HG03520 (cell line): ENCODE results near the gene BBS9.

Experiments used
- ATAC-seq: cut with Tn5 transposase; IDR thresholded peaks from one replicate; pipeline ENCODE4 v1.9.1; 2021; ENCODE audit warnings: mild to moderate bottlenecking, moderate library complexity; ENCODE audit not compliant: unreplicated experiment

BBS9 gene

DNA sequence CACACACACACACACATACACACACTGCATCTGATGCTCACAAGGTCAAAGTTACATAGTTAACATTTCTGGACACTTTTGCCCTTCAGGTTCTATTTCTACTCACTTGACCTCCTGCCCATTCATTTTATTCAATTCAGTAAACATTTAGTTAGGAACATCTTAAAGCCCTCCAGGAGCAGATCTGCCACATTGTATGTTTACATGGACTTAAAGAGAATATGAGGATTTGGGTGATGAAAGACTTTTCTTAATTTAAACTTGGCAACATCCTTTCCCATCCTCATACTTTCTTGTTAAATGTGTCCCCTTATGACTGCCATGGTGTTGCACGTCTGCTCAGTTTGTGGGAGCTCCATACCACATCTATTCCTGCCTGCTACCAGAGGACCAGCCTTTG lies 453.2 kb downstream of the BBS9 start:
- no peak for ATAC-seq

DNA sequence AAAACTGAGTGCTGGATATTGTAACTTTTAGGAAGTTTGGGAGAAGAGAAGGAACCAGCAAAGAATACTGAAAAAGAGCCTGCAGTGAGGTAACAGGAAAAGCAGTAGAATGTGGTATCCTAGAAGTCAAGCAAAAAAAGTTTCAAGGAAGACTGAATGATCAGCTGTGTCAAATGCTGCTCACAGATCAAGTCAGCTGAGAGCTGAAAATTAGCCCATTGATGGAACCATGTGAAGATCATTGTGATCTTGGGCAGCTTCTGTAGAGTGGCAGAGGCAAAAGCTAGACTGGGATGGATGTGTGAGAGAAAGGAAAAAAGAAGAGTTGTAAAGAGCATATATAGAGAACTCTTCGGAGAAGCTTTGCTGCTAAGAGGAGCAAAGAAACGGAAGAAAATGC lies 460.5 kb downstream of the BBS9 start:
- ATAC-seq, result no peak

- no peak for ATAC-seq
These were observed 461.6 kb downstream of the BBS9 start for GRCh38 chr7:33590916-33591315.

- no peak for ATAC-seq
These were observed 462.1 kb downstream of the BBS9 start for GRCh38 chr7:33591490-33591889.

DNA sequence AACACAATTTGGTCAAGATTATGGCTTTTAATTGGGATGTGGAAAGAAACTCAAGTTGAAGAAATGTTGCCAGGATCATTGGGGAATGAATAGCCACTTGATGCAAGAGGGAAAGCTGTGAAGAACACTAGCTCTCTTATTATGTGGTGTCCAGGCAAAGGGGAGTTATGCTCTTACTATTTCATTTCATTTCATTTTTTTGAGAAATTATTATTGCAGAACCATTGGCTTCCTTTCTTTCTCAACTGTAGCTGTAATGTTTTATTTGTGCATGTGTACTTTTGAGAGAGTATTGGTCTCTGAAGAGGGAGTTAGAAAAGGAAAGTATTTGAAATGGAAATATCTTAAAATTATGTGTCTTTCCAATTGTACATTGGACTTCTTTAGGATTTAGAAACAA lies 463.4 kb downstream of the BBS9 start:
- no peak for ATAC-seq

- ATAC-seq, result no peak
These were observed 464.2 kb downstream of the BBS9 start for GRCh38 chr7:33593611-33594010.

DNA sequence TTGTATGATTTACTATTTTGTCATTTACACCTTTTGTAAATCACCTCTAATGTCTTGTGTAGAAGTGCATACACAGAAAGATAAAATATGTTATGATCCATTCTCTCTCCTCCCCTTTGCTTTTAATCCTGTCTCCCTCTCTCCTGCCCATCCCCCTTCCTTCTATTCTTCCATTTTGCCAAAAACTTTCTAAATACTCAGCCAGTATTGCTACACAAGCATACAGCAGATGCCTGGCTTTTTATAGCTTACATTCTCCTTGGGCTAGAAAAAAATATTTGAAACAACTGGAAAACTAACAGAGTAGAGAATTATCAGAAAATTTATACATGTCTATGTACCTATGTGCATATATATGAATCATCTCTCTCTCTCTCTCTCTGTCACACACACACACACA lies 467.3 kb downstream of the BBS9 start:
- ATAC-seq, result no peak

DNA sequence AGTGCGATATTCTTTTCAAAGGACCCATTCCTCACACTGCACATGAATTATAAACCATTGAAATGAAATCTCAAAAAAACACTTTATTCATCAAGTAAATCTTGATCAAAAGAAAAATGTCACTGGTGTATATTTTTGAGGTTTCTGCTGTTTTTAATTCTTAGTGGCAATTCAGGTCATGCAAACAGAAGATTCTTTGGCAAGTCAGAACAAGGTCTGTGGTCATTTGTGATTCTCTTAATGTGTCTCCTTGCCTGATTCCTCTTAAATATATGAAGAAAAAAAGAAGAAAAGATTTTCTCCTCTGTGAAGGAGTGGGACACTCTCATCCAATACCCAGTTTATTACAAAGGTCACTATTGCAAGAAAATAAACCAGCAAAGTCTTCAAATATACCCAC lies 467.8 kb downstream of the BBS9 start:
- ATAC-seq, result no peak

DNA sequence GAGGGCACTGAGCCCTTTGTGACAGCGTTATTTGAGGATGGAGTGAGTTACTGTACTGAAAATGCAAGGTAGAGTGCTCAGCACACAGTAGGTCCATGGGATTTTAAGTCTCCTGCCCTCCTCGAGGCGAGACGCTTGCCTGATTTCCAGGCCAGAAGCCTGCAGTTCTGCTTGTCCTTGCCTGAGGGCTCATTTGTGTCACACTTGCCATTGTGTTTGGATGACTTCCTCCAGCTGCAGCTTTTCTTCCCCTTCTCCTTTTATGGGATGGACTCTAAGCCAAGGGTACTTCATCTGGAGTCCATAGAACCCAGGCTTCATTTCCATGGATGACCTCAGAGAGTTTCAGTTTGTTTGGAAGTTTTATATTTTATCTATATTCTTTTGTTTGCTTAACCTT lies 471.7 kb downstream of the BBS9 start:
- ATAC-seq, result no peak

- no peak for ATAC-seq
These were observed 472.5 kb downstream of the BBS9 start for GRCh38 chr7:33601884-33602283.

DNA sequence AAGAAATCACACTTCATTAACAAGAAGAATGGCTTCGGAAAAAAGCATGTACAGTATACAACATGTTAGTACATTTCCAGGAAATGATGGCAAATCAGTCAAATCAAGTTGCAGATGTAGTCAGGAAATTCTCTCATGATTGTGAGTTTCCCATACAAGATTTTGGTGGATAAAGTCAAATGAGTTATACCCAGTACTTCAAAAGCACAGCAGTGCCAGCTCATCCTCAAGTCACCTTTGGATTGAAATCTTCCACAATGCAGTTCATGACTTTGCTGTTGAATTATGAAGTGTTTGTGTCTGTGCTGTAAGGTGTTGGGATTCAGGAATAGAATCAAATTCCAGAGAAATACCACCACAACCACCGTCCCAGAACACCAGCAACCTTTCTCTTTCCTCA lies 474.7 kb downstream of the BBS9 start:
- no peak for ATAC-seq

DNA sequence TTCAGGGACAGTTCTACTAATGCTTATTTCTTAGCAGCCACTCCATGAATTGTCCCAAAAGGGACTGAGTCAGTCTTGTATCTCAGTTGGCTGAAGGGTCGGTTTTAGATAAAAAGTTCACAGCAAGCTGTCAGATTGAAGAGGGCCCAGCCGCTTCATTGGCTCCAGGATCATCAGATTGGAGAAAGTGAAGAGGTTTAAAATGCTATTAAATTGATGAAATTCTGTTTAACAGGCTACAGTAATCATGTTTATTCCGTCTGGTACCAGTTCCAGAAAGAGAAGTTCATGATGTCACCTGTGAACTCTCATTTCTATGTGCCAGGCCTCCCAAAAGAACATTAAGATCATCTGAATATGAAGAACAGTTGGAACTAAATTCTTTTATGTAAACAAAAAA lies 481.6 kb downstream of the BBS9 start:
- no peak for ATAC-seq

DNA sequence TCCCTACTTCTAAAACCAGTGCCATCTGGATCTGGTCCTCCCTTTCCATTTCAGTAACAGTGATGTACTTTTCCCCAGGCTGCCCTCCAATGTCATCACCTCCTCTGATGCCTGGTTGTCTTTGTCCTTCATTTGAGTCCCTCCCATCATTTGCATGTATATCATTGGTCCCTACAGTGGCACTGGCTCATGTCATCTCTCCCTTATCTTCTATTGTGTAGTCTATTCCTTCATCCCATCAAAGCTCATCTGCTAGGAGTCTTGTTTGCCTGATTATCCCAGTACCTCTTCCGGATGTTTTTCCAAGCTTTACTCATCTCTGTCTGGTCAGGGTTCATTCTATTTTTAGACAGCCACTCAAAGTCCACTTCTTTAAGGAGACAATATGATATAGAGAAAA lies 483.1 kb downstream of the BBS9 start:
- no peak for ATAC-seq

DNA sequence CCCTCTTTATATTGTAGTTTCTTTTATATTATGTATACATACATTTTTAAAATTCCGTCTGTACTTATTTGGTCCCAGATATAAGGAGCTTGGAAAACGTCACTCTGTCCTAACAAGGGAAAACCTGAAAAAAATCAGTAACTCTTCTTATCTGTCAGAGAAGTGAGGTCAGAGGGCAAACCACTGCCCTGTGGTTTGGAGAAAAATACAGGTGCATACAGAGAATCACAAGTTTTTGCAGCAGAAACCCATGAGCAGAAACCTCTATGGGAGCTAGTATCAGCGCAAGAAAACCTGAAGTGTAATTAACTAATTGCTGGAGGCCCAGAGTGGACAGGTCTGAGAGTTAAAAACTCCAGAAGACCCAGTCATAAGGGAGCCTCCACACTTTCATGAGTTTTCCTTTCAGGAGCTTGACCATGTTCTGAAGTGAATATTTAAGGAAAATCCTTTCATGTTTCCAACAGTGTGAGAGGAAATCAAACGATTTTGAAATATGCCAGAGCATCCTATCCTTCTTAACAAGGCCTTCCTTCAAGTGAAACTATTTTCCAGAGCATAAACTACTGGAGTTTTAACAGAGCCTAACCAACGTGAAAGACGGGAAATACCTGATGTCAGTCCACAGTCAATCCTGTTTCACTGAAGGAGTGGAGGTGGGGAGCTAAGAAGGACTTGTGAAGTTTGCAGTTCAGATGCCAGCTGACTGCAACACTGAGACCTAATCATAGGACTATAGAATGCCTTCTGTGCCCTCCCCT lies 485.2 kb downstream of the BBS9 start:
- ATAC-seq, result no peak

- no peak for ATAC-seq
These were observed 487.4 kb downstream of the BBS9 start for GRCh38 chr7:33616752-33617151.

GRCh38 chr7:33619264-33619663 lies 489.9 kb downstream of the BBS9 start:
- no peak for ATAC-seq

DNA sequence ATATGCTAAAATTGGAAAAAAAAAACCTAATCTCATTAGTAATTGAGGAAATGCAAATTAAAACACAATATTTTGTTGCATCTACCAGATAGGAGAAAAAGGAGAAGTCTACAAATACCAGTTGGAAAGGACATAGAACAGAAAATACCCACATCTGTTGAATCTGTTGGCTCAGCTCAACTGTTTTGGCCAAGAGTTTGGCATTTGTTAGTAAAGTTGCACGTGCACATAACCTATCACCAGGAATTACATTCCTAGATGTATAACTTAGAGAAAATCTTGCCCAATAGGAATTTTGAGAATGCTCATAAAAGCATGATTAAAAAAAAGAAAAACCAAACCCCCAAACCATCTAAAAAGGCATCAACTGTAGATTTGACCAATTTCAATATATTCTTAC lies 493.9 kb downstream of the BBS9 start:
- no peak for ATAC-seq

- no peak for ATAC-seq
These were observed 494.9 kb downstream of the BBS9 start for GRCh38 chr7:33624215-33624614.

- no peak for ATAC-seq
These were observed 497.5 kb downstream of the BBS9 start for GRCh38 chr7:33626869-33627268.

DNA sequence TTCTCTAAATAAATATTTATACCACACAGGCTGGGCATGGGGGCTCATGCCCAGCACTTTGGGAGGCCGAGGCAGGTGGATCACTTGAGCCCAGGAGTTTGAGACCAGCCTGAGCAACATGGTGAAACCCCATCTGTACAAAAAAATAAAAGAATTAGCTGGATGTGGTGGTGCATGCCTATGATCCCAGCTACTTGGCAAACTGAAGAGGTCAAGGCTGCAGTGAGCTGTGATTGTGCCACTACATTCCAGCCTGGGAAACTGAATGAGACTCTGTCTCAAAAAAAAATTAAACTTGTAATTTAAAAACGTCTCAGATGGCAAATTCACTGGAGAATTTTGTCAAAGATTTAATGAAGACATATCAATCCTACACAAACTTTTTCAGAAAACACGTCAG lies 498.4 kb downstream of the BBS9 start:
- no peak for ATAC-seq

- ATAC-seq, result no peak
These were observed 499.5 kb downstream of the BBS9 start for GRCh38 chr7:33628894-33629293.

DNA sequence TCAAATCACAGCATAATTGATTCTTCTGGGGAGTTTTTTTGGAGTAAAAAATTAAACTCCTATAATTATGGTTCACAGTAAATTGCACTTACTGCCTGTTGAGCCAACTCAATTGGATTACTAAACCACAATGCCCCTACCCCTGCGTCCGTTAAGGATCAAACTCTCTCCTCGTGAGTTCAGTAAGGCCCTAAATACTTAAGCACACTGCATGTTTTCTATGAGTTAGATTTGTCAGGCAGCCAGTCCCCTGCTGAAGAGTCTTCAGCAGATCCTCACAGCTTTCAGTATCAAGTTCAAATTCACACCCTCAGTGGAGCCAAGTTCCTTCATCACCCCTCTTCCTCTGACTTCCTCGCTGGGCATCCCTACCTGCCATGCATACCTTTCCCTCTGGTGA lies 501.0 kb downstream of the BBS9 start:
- ATAC-seq, result no peak

DNA sequence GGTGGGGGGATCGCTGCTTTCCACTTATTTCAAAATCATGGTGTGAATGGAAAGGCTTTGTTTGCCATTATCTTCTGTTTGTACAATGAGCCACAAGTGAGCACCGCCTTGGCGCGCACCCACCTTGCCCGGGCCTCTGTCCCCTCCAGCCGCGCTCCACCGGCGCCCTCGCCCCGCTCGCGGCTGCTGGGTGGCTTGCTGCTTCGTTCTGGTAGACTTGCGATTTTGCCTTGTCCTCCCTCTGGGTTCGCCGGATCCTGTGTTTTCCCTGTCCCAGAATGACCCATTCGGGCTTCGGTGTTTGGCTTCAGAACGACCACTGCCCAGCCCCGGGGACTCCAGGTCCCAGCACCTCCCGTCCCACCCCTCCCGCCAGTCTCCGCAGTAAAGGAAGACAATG lies 503.0 kb downstream of the BBS9 start:
- no peak for ATAC-seq
